ENCODE data around the gene TMPRSS13.
"Not testable (repeated sequence)": the region's sequence is repeated elsewhere in the genome, so short reads cannot be mapped to it uniquely, and the experiment has no call there.

TMPRSS13 gene

GRCh38 chr11:117929142-117929915, at the start of gene TMPRSS13:
TMPRSS13 (minus strand) TSS chr11:117929402; CDS start chr11:117929307, 95 bp downstream.
- Histone ChIP-seq H3K4me2 (peak within 1 kb of the TSS; percentile 67), H3K27ac (no peak within 1 kb of the TSS), H3K36me3 (no peaks in the 10 kb centered on the region)

GRCh38 chr11:117978991-117979390, 49.8 kb upstream of the TMPRSS13 start:
- H3K4me2 ChIP-seq = no peak overlapping the region; the same call in 1 of the 2 replicates
- peaks cover 3% of the 10 kb centered on the region; the same call in 1 of the 2 replicates for H3K9me3 ChIP-seq
- H3K4me1 ChIP-seq = peaks cover 24% of the 10 kb centered on the region
- H3K36me3 ChIP-seq = no peaks in the 10 kb centered on the region
- no peak overlapping the region for H3K9ac ChIP-seq
- H4K20me1 ChIP-seq = no peaks in the 10 kb centered on the region
- no peaks in the 10 kb centered on the region for H3K27me3 ChIP-seq
- TF ChIP-seq Cebpa-rat (IDR thresholded peaks at IDR 0.05) = no peak
- H3K4me3 ChIP-seq = no peak overlapping the region
- H3K27ac ChIP-seq = no peak overlapping the region

More at GRCh38 chr11:117929142-117929915, at the start of gene TMPRSS13:
- H3K27me3 ChIP-seq = peaks cover 9% of the 10 kb centered on the region
- peaks cover 65% of the 10 kb centered on the region for H3K4me1 ChIP-seq
- H4K20me1 ChIP-seq = no peaks in the 10 kb centered on the region
- H3K9me3 ChIP-seq = no peaks in the 10 kb centered on the region
- no peak within 1 kb of the TSS; the same call in 1 of the 2 replicates for H3K9ac ChIP-seq
- TF ChIP-seq Cebpa-rat (IDR thresholded peaks at IDR 0.05) = no peak
- no peak within 1 kb of the TSS for H3K4me3 ChIP-seq

GRCh38 chr11:117978291-117978910, 49.2 kb upstream of the TMPRSS13 start:
- H3K27me3 ChIP-seq, H3K27ac ChIP-seq, H3K36me3 ChIP-seq, H3K4me2 ChIP-seq, H4K20me1 ChIP-seq, H3K4me3 ChIP-seq, H3K9me3 ChIP-seq, H3K9ac ChIP-seq: not testable (repeated sequence)
- peaks cover 27% of the 10 kb centered on the region for H3K4me1 ChIP-seq

GRCh38 chr11:117977612-117978264, 48.5 kb upstream of the TMPRSS13 start:
- not testable (repeated sequence) for H3K27ac ChIP-seq, H3K4me3 ChIP-seq, H3K9ac ChIP-seq, H3K27me3 ChIP-seq, H3K36me3 ChIP-seq, H3K9me3 ChIP-seq, H4K20me1 ChIP-seq
- H3K4me2 ChIP-seq = peak overlapping the region; percentile 47
- peaks cover 34% of the 10 kb centered on the region for H3K4me1 ChIP-seq

- peak overlapping the region; percentile 47 for H3K4me2 ChIP-seq
- TF ChIP-seq Cebpa-rat (IDR thresholded peaks at IDR 0.05) = no peak
- no peaks in the 10 kb centered on the region for H3K27me3 ChIP-seq
- H3K9me3 ChIP-seq = no peaks in the 10 kb centered on the region
- H3K27ac ChIP-seq = no peak overlapping the region
- no peak overlapping the region for H3K9ac ChIP-seq
- peaks cover 38% of the 10 kb centered on the region for H3K4me1 ChIP-seq
- H4K20me1 ChIP-seq = no peaks in the 10 kb centered on the region
- H3K36me3 ChIP-seq = no peaks in the 10 kb centered on the region
- no peak overlapping the region for H3K4me3 ChIP-seq
Measured at GRCh38 chr11:117977029-117977428, 47.8 kb upstream of the TMPRSS13 start.

GRCh38 chr11:117976445-117976844, 47.2 kb upstream of the TMPRSS13 start:
- no peak overlapping the region for H3K4me3 ChIP-seq
- no peak overlapping the region for H3K9ac ChIP-seq
- no peak overlapping the region for H3K27ac ChIP-seq
- no peaks in the 10 kb centered on the region for H3K36me3 ChIP-seq
- no peaks in the 10 kb centered on the region for H3K27me3 ChIP-seq
- no peaks in the 10 kb centered on the region for H4K20me1 ChIP-seq
- peaks cover 38% of the 10 kb centered on the region for H3K4me1 ChIP-seq
- no peak for TF ChIP-seq Cebpa-rat (IDR thresholded peaks at IDR 0.05)
- no peaks in the 10 kb centered on the region for H3K9me3 ChIP-seq
- peak overlapping the region; percentile 47 for H3K4me2 ChIP-seq

- Histone ChIP-seq H3K4me1 (peaks cover 54% of the 10 kb centered on the region), H3K4me2 (no peak overlapping the region; the same call in 1 of the 2 replicates), H3K36me3 (no peaks in the 10 kb centered on the region), H3K4me3 (no peak overlapping the region), H3K27me3 (no peaks in the 10 kb centered on the region), H4K20me1 (no peaks in the 10 kb centered on the region), H3K9me3 (no peaks in the 10 kb centered on the region), H3K27ac (no peak overlapping the region), H3K9ac (no peak overlapping the region)
- TF ChIP-seq Cebpa-rat (IDR thresholded peaks at IDR 0.05) = no peak
Measured at GRCh38 chr11:117973503-117973860, 44.3 kb upstream of the TMPRSS13 start.

GRCh38 chr11:117972629-117973502, 43.7 kb upstream of the TMPRSS13 start:
- H3K9ac ChIP-seq = no peak overlapping the region
- peaks cover 54% of the 10 kb centered on the region for H3K4me1 ChIP-seq
- H3K4me2 ChIP-seq = peak overlapping the region; percentile 26; the same call in 1 of the 2 replicates
- H3K4me3 ChIP-seq = no peak overlapping the region
- no peaks in the 10 kb centered on the region for H3K36me3 ChIP-seq
- H3K27me3 ChIP-seq = no peaks in the 10 kb centered on the region
- no peak overlapping the region for H3K27ac ChIP-seq
- no peak for TF ChIP-seq Cebpa-rat (IDR thresholded peaks at IDR 0.05)
- H4K20me1 ChIP-seq = no peaks in the 10 kb centered on the region
- no peaks in the 10 kb centered on the region for H3K9me3 ChIP-seq

GRCh38 chr11:117972044-117972443, 42.8 kb upstream of the TMPRSS13 start:
- Histone ChIP-seq H3K4me1 (peaks cover 46% of the 10 kb centered on the region), H3K9me3 (no peaks in the 10 kb centered on the region), H3K4me2 (no peak overlapping the region), H3K9ac (no peak overlapping the region), H3K4me3 (no peak overlapping the region), H4K20me1 (no peaks in the 10 kb centered on the region), H3K36me3 (no peaks in the 10 kb centered on the region), H3K27ac (no peak overlapping the region), H3K27me3 (no peaks in the 10 kb centered on the region)
- TF ChIP-seq Cebpa-rat (IDR thresholded peaks at IDR 0.05) = no peak

Measured in BLaER1 (cell line).